ENCODE measurements around the gene YARS1. TPM values are rescaled to one million over a fixed set of nuclear protein-coding genes. Genes with fewer than 3 reads are reported as not detected.

The YARS1 gene
- total RNA-seq, 1 donor from 2014 or later: 73.2 TPM

DNA sequence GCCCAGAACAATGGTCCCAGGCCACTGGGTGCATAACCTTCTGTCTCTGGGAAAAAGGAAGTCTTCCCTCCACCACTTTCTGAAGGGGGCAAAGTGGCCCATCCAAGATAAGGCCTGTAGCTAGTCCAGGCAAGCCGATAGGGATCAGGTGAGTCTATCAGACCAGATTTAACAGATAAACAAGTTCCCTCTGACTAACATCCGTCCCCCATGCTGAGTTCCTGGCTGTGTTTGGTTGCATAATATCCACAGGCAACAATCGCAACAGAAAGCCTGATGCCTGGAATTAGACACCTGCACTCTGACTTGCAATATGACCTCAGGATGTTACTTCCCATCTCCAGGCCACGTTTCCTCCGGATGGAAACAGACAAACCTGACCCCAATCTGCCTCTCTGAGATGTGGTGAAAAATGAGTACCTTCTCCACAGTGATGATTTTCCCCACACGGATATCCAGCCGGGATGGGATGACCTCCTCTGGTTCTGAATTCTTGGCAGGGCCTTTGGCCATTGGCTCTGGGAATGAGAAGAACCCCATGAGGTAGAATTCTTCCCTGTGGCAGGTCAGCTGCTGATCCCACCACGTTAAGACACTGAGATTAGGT, 36.4 kb downstream of the YARS1 start:
- TF ChIP-seq, protein P1, sequence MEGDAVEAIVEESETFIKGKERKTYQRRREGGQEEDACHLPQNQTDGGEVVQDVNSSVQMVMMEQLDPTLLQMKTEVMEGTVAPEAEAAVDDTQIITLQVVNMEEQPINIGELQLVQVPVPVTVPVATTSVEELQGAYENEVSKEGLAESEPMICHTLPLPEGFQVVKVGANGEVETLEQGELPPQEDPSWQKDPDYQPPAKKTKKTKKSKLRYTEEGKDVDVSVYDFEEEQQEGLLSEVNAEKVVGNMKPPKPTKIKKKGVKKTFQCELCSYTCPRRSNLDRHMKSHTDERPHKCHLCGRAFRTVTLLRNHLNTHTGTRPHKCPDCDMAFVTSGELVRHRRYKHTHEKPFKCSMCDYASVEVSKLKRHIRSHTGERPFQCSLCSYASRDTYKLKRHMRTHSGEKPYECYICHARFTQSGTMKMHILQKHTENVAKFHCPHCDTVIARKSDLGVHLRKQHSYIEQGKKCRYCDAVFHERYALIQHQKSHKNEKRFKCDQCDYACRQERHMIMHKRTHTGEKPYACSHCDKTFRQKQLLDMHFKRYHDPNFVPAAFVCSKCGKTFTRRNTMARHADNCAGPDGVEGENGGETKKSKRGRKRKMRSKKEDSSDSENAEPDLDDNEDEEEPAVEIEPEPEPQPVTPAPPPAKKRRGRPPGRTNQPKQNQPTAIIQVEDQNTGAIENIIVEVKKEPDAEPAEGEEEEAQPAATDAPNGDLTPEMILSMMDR (IDR thresholded peaks at IDR 0.05; ENCODE audit: unreplicated experiment): no peak
- H3K27ac Mint-ChIP-seq (ENCODE audit: unreplicated experiment): peak overlapping the region; percentile 53
- DNase-seq (ENCODE audit: low spot score): no peak
- peaks cover 4% of the 10 kb centered on the region for H3K27me3 Mint-ChIP-seq (ENCODE audit: unreplicated experiment)
- H3K4me1 Mint-ChIP-seq (ENCODE audit: unreplicated experiment): peaks cover 2% of the 10 kb centered on the region
- H3K4me3 Mint-ChIP-seq (ENCODE audit: unreplicated experiment): peak overlapping the region; percentile 77
- H3K36me3 Mint-ChIP-seq (ENCODE audit: low read depth, unreplicated experiment): peaks cover 26% of the 10 kb centered on the region
- no peaks in the 10 kb centered on the region for H3K9me3 Mint-ChIP-seq (ENCODE audit: unreplicated experiment)

- Mint-ChIP-seq H3K27ac (ENCODE audit: unreplicated experiment) (peak overlapping the region; percentile 48), H3K27me3 (ENCODE audit: unreplicated experiment) (peaks cover 4% of the 10 kb centered on the region), H3K4me3 (ENCODE audit: unreplicated experiment) (peak overlapping the region; percentile 59), H3K4me1 (ENCODE audit: unreplicated experiment) (peaks cover 9% of the 10 kb centered on the region), H3K36me3 (ENCODE audit: low read depth, unreplicated experiment) (peaks cover 27% of the 10 kb centered on the region), H3K9me3 (ENCODE audit: unreplicated experiment) (no peaks in the 10 kb centered on the region)
- TF ChIP-seq, protein P1 (IDR thresholded peaks at IDR 0.05; ENCODE audit: unreplicated experiment): no peak
- no peak for DNase-seq (ENCODE audit: low spot score)
Measured at GRCh38 chr1:32780005-32780404, 37.2 kb downstream of the YARS1 start.

GRCh38 chr1:32779242-32779641, 37.9 kb downstream of the YARS1 start:
- peaks cover 26% of the 10 kb centered on the region for H3K36me3 Mint-ChIP-seq (ENCODE audit: low read depth, unreplicated experiment)
- TF ChIP-seq, protein P1 (IDR thresholded peaks at IDR 0.05; ENCODE audit: unreplicated experiment): no peak
- no peak overlapping the region for H3K27ac Mint-ChIP-seq (ENCODE audit: unreplicated experiment)
- H3K27me3 Mint-ChIP-seq (ENCODE audit: unreplicated experiment): peaks cover 7% of the 10 kb centered on the region
- no peak for DNase-seq (ENCODE audit: low spot score)
- H3K9me3 Mint-ChIP-seq (ENCODE audit: unreplicated experiment): no peaks in the 10 kb centered on the region
- H3K4me3 Mint-ChIP-seq (ENCODE audit: unreplicated experiment): no peak overlapping the region
- H3K4me1 Mint-ChIP-seq (ENCODE audit: unreplicated experiment): peaks cover 11% of the 10 kb centered on the region

GRCh38 chr1:32775640-32776337, 41.4 kb downstream of the YARS1 start:
- H3K27ac Mint-ChIP-seq (ENCODE audit: unreplicated experiment): no peak overlapping the region
- peaks cover 14% of the 10 kb centered on the region for H3K27me3 Mint-ChIP-seq (ENCODE audit: unreplicated experiment)
- H3K4me1 Mint-ChIP-seq (ENCODE audit: unreplicated experiment): peaks cover 14% of the 10 kb centered on the region
- no peak overlapping the region for H3K4me3 Mint-ChIP-seq (ENCODE audit: unreplicated experiment)
- no peak for DNase-seq (ENCODE audit: low spot score)
- peaks cover 31% of the 10 kb centered on the region for H3K36me3 Mint-ChIP-seq (ENCODE audit: low read depth, unreplicated experiment)
- H3K9me3 Mint-ChIP-seq (ENCODE audit: unreplicated experiment): no peaks in the 10 kb centered on the region
- TF ChIP-seq, protein P1 (IDR thresholded peaks at IDR 0.05; ENCODE audit: unreplicated experiment): no peak

Measured in endothelial cell (in vitro differentiated cells).